ENCODE results near the gene CASKIN2. TPM values are rescaled to one million over a fixed set of nuclear protein-coding genes. Genes with fewer than 3 reads are reported as not detected.

Gene CASKIN2
- total RNA-seq, 1 experiment from 2014 or later, result 37.0 TPM

DNA sequence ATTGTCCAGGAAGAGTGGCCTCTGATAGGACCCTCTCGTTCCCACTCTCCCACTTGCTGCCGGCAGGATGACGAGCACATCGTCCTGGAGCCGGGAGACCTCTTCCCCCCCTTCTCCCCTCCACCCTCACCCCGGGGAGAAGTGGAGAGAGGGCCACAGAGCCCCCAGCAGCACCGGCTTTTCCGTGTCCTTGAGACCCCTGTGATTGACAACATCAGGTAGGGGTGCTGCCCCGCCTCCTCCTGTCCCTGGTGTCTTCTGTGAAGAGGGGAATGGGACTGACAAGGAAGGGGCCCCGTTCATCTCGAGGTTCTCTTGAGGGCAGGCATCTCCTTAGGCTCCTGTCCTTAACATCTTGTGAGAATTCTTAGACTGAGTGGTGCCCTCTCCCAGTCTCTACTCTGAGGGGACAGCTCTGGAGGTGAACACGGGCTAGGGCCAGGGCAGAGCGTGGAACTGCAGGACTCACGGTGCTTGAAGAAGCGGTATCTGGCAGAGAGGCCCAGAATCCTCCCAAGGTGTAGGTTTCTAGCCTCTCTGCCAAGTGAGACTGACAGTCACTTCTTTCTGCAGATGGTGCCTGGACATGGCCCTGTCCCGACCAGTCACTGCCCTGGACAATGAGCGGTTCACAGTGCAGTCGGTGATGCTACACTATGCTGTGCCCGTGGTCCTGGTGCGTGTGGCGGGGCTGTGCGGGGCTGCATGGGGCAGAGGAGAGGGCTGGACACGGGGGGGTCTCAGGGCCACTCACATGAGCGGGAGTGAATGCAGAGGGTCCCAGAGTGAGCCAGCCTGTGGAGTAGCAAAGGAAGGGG, 26.4 kb downstream of the CASKIN2 start:
- Histone ChIP-seq H3K9ac (ENCODE audit: extremely low read depth, insufficient read length, low read length) (no peak overlapping the region), H4K91ac (ENCODE audit: insufficient read length, low read depth, low read length) (no peak overlapping the region), H4K20me1 (ENCODE audit: control insufficient read depth, insufficient read depth, insufficient read length) (no peaks in the 10 kb centered on the region), H3K23me2 (ENCODE audit: insufficient read length, low read depth, low read length, poor library complexity, severe bottlenecking) (no peaks in the 10 kb centered on the region), H3K4me2 (ENCODE audit: insufficient read depth, insufficient read length, low read length) (no peak overlapping the region), H3K79me1 (ENCODE audit: insufficient read depth, low read depth, low read length, poor library complexity, severe bottlenecking) (no peaks in the 10 kb centered on the region), H2AK5ac (ENCODE audit: insufficient read length, low read length) (no peak overlapping the region), H3K27me3 (ENCODE audit: insufficient read depth, low read length) (no peaks in the 10 kb centered on the region), H2BK5ac (ENCODE audit: insufficient read length, low read length) (no peak overlapping the region), H3K18ac (ENCODE audit: insufficient read length, low read depth, low read length) (no peak overlapping the region), H2BK20ac (ENCODE audit: low read depth, low read length, poor library complexity, severe bottlenecking) (no peak overlapping the region), H3K23ac (ENCODE audit: insufficient read length, low read depth, low read length) (no peak overlapping the region), H3T11ph (ENCODE audit: low read length) (no peak overlapping the region), H3K9me3 (ENCODE audit: control insufficient read depth, low read depth, low read length) (no peaks in the 10 kb centered on the region), H3K4ac (ENCODE audit: low read depth, low read length) (no peak overlapping the region), H2BK12ac (ENCODE audit: insufficient read length, low read depth, low read length) (no peak overlapping the region), H2AFZ (ENCODE audit: low read length) (no peak overlapping the region), H3K79me2 (ENCODE audit: insufficient read depth, low read length) (no peaks in the 10 kb centered on the region), H3K27ac (ENCODE audit: insufficient read length, low read depth, low read length) (no peak overlapping the region), H2BK15ac (ENCODE audit: low read depth, low read length) (no peak overlapping the region), H2BK120ac (ENCODE audit: low read depth, low read length, poor library complexity, severe bottlenecking) (no peak overlapping the region), H4K8ac (replicated peaks; ENCODE audit: insufficient read length, low read depth, low read length) (no peak overlapping the region), H4K5ac (ENCODE audit: insufficient read length, low read depth, low read length) (no peak overlapping the region), H3K4me1 (ENCODE audit: insufficient read depth, low read length) (no peaks in the 10 kb centered on the region), H3K14ac (ENCODE audit: insufficient read depth, low read length) (no peak overlapping the region; the same call in 1 of the 2 replicates), H3K56ac (ENCODE audit: insufficient read length, low read depth, low read length) (no peak overlapping the region)
- no CpG with 5 or more reads among the region's 24 CpGs for WGBS (ENCODE audit: extremely low coverage, insufficient read length, low lambda C conversion rate)
- H3K27me3 Mint-ChIP-seq (ENCODE audit: low read depth), result no peaks in the 10 kb centered on the region
- no peak for DNase-seq
- peaks cover 0 to 14% (median 14%) of the 10 kb centered on the region in 3 experiments; a peak in 5 of 7 replicates for H3K36me3 Mint-ChIP-seq (ENCODE audit: insufficient read depth in 1 of 3, low read depth in 3 of 3)
- H3K4me3 Mint-ChIP-seq, result no peak overlapping the region
- TF ChIP-seq CTCF (conservative IDR thresholded peaks at IDR 0.05), result no peak
- peak overlapping the region in 1 of 3 experiments; percentile 79; a peak in 1 of 7 replicates for H3K27ac Mint-ChIP-seq
- H3K9me3 Mint-ChIP-seq, result no peaks in the 10 kb centered on the region
- H3K4me1 Mint-ChIP-seq, result peaks cover 4 to 7% of the 10 kb centered on the region in 2 experiments
